AG09309 (cell line): ENCODE results near the gene NMNAT3.
"Not testable (repeated sequence)": the region's sequence is repeated elsewhere in the genome, so short reads cannot be mapped to it uniquely, and the experiment has no call there.

Source experiments
- DNase-seq: peaks from one replicate; pipeline ENCODE4 v3.0.0-alpha.2; 2010; ENCODE audit warnings: low read depth
- H3K4me3 ChIP-seq: 2 replicates; pipeline ENCODE4 v1.5.1; 2011; ENCODE audit warnings: mild to moderate bottlenecking, low read depth, low read length, moderate library complexity; ENCODE audit not compliant: control insufficient read depth
- TF ChIP-seq, protein P1 (sequence below): IDR thresholded peaks from 2 replicates; pipeline ENCODE4 v1.5.1; 2011; ENCODE audit warnings: mild to moderate bottlenecking, low read depth, low read length, inconsistent platforms; ENCODE audit not compliant: insufficient read depth, control insufficient read depth; ENCODE audit errors: missing control alignments

NMNAT3 gene

DNA sequence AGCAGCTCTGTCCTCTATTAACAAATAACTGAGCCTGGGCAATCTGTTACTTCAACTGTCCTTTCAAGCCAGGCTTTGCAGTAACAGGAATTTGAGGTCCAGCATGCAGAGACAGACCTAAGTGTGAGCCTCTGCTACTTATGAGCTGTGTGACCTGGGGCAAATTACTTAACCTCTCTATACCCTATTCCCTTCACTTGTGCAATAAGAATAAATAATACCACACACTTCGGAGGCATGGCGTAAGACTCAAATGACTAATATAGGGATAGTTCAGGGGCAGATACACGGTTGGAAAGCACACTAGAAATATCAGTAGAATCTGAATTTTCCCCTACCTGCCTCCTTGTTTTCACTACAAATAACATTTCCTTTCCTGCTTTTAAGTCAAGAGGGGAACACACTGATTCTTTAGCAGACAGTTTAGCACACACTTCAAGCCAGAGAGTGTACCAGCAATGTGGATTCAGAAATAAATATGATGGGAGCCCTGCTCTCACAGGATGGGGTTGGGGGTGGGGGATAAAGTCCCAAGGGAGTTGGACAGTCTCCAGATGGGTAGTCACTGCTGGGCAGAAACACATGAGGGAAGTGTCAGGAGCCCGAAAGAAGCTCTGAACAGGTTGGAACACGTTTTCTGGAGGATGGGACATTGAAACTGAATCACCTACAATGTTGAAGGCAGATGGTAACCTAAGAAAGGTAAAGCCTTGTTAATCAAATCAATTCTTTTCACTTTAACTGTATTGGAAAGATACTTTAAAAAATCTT lies 76.4 kb downstream of the NMNAT3 start:
- TF ChIP-seq, protein P1, sequence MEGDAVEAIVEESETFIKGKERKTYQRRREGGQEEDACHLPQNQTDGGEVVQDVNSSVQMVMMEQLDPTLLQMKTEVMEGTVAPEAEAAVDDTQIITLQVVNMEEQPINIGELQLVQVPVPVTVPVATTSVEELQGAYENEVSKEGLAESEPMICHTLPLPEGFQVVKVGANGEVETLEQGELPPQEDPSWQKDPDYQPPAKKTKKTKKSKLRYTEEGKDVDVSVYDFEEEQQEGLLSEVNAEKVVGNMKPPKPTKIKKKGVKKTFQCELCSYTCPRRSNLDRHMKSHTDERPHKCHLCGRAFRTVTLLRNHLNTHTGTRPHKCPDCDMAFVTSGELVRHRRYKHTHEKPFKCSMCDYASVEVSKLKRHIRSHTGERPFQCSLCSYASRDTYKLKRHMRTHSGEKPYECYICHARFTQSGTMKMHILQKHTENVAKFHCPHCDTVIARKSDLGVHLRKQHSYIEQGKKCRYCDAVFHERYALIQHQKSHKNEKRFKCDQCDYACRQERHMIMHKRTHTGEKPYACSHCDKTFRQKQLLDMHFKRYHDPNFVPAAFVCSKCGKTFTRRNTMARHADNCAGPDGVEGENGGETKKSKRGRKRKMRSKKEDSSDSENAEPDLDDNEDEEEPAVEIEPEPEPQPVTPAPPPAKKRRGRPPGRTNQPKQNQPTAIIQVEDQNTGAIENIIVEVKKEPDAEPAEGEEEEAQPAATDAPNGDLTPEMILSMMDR: no peak
- no peak for DNase-seq
- H3K4me3 ChIP-seq: no peak overlapping the region

DNA sequence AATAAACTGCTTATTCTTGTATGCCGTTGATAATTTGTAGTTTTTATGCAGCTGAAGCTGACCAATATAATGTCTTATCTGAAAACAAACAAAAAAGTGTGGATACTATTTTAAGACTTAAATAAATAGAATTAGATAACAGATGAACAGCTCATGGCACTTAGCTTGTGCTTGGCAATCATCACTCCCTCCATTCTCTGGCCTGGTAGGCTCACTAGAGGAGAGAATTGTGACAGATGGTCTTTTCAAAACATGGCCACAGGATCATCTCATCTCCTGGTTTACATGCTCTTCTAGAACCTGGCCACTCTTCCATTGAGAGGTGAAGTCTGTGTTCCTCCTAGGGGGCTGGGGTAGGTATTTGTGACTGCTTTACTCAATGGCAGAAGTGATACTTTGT lies 79.8 kb downstream of the NMNAT3 start:
- DNase-seq: no peak
- no peak overlapping the region for H3K4me3 ChIP-seq
- TF ChIP-seq, protein P1: no peak

DNA sequence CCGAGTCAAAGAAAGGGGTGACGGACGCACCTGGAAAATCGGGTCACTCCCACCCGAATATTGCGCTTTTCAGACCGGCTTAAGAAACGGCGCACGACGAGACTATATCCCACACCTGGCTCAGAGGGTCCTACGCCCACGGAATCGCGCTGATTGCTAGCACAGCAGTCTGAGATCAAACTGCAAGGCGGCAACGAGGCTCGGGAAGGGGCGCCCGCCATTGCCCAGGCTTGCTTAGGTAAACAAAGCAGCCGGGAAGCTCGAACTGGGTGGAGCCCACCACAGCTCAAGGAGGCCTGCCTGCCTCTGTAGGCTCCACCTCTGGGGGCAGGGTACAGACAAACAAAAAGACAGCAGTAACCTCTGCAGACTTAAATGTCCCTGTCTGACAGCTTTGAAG lies 86.6 kb downstream of the NMNAT3 start:
- DNase-seq, H3K4me3 ChIP-seq: not testable (repeated sequence)

DNA sequence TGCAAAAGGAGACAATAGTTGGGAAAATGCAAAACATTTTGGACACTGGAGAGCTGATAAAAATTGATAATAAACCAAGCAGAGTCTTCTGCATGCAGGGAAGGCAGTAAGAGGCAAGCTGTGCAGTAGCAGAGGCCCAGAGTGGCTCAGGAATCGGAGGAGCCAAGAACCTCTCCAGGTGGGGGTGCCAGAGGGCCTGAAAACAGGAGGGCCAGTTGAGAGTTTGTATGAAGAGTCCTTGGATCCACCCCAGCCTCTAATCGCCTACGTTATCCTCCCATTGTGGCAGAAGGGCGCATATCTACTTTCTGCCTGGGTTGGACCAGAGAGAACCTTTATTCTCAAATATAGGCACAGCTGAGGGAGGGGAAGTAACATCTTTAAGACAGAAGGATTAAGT lies 89.3 kb downstream of the NMNAT3 start:
- H3K4me3 ChIP-seq: no peak overlapping the region
- DNase-seq: no peak
- TF ChIP-seq, protein P1: no peak

DNA sequence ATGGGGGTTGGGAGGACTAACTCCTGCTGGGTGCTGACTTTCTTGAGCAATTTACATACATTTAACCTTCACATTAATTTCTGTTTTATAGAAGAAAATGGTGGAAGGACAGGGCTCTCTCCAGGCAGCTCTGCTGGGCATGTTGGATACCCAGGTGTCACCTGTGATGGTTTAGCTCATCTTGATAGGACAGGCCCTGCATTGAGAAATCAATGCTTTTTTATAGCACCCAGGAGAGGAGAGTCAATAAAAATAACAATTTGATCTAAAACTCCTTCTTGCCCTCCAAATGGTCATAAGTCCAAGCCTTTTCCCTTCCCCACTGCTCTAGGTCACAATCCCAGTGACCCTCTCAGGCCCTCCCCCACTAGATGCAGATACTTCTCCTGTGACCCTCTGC lies 90.0 kb downstream of the NMNAT3 start:
- DNase-seq: no peak
- TF ChIP-seq, protein P1: no peak

DNA sequence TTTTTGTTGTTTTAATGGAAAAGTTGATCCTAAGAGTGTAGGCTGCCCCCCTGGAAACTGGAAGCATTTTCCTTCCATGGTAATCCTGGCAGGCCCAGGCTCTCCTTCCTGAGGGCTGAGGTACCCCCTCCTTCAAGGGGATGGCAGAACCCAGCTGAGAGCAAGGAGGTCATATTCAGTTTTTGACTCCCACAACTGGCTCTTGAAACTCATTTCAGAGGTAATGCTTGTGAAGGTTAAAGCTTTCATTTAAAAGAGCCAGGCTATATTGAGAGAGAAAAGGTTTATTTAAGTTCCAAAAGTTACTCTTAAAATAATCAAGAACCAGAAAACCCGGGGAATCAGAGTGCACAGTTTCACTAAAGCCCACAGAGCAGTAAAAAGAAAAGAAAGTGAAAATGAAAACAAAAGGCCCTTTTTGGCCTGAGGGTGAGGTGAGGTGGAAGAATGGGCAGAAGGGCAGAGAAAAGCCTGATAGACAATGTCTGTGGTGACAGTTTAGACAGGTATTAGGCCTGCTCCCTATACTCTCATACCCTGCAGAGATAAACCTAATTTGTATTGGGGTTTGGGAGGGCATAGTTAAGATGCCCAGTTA lies 91.3 kb downstream of the NMNAT3 start:
- no peak overlapping the region for H3K4me3 ChIP-seq
- TF ChIP-seq, protein P1: no peak
- no peak for DNase-seq

More for the DNA sequence above, 90.0 kb downstream of the NMNAT3 start:
- no peak overlapping the region for H3K4me3 ChIP-seq

DNA sequence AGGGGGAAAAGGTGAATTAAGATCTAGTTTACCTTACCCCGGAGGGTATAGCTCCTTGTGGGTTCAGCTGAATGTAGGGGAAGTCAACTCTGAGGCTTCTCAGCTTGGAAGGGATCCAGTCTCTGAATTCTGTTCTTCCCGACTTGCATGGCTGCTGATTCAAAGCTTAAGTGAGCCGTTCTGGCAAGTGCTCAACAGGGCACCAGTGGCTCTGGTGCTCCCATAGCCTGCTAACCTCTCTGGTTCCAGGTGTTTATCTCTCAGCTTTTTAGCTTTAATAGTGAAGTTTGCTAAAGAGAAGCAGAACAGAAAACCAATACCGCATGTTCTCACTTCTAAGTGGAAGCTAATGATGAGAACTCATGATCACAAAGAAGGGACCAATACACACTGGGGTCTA lies 92.0 kb downstream of the NMNAT3 start:
- TF ChIP-seq, protein P1: no peak
- no peak for DNase-seq
- no peak overlapping the region for H3K4me3 ChIP-seq

DNA sequence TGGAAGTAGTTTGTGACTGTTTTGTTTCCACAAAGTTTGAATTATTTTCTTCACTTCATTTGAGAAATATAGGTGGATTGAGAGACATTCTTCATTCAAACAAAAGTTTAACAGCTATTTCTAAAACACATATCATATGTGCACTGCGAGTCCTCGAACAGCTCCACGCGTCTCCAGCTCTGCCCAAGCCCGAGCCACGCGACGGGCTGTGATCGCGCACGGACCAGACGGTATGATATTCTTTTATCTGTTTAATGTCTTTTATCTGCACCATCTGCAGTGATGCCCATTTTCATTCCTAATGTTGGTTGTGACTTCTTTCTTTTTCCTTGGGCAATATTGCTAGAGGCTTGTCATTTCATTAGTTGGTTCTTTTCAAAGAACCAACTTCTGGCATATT lies 94.1 kb downstream of the NMNAT3 start:
- H3K4me3 ChIP-seq, DNase-seq: not testable (repeated sequence)
